Ascending aorta (tissue), 2 donors: ENCODE results near the gene MED27. TPM values are rescaled to one million over a fixed set of nuclear protein-coding genes. Genes with fewer than 3 reads are reported as not detected.

ENCODE experiments used
- DNase-seq, 2 donors: peaks; one replicate each; pipeline ENCODE4 v3.0.0-alpha.2; 2019; ENCODE audit warnings: low spot score in 2 of 2
- H3K27ac ChIP-seq, 2 donors: fragments of 200-600 bp; sonication (generic); one replicate each; pipeline ENCODE4 v1.5.1; 2016 to 2017; ENCODE audit warnings: mild to moderate bottlenecking in 1 of 2
- H3K27me3 ChIP-seq: fragments of 200-600 bp; sonication (generic); one replicate; pipeline ENCODE4 v1.5.1; 2017
- H3K36me3 ChIP-seq, 2 donors: fragments of 200-600 bp; sonication (generic); one replicate each; pipeline ENCODE4 v1.5.1; 2016
- H3K4me1 ChIP-seq, 2 donors: fragments of 200-600 bp; sonication (generic); one replicate each; pipeline ENCODE4 v1.5.1; 2016 to 2017; ENCODE audit warnings: mild to moderate bottlenecking in 1 of 2
- H3K4me3 ChIP-seq, 2 donors: fragments of 200-600 bp; sonication (generic); one replicate each; pipeline ENCODE4 v1.5.1; 2016 to 2017; ENCODE audit warnings: mild to moderate bottlenecking in 1 of 2
- H3K9me3 ChIP-seq, 2 donors: fragments of 200-600 bp; sonication (generic); one replicate each; pipeline ENCODE4 v1.5.1; 2016
- intact Hi-C: fragments of 100-400 bp; cut with DNase I; formaldehyde crosslinking; loops from one replicate; pipeline ENCODE4 v1.15.1; 2023
- total RNA-seq: library from RNA; depleted of rRNA; stranded (reverse); fragments of >200 nt; gene quantifications from one replicate; pipeline ENCODE4 v1.1.0, GENCODE V29; 2016
- TF ChIP-seq, protein P1 (sequence below), 3 experiments: fragments of 200-600 bp in 2 of 3; fragments of 450-650 bp in 1 of 3; sonication (generic) in 2 of 3; IDR thresholded peaks; one replicate each; pipeline ENCODE4 v1.5.1; 2016 to 2019; ENCODE audit warnings: antibody characterized with exemption in 3 of 3, mild to moderate bottlenecking in 1 of 3, moderate library complexity in 1 of 3

Gene MED27
- total RNA-seq, 1 donor from 2014 or later, result 19.4 TPM

DNA sequence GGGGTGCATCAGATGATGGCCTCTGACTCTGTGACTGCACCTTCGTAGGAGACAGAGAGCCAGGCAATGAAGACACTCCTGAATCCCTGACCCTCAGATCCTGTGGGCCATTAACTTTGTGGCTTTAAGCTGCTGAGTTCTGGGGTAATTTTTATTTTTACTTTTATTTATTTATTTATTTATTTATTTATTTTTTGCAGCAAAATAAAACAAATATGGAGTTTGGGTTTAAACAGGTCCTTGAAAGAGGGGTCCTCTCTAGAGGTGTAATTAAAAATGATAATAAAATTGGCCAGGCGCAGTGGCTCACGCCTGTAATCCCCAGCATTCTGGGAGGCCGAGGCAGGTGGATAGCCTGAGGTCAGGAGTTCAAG is 234.9 kb downstream of the MED27 start:
- Histone ChIP-seq H3K4me3 (no peak overlapping the region), H3K36me3 (no peaks in the 10 kb centered on the region), H3K9me3 (no peaks in the 10 kb centered on the region), H3K4me1 (no peaks in the 10 kb centered on the region), H3K27ac (no peak overlapping the region), H3K27me3 (no peaks in the 10 kb centered on the region)
- no peak for DNase-seq
- intact Hi-C loops, result no loop called here
- TF ChIP-seq, protein P1, sequence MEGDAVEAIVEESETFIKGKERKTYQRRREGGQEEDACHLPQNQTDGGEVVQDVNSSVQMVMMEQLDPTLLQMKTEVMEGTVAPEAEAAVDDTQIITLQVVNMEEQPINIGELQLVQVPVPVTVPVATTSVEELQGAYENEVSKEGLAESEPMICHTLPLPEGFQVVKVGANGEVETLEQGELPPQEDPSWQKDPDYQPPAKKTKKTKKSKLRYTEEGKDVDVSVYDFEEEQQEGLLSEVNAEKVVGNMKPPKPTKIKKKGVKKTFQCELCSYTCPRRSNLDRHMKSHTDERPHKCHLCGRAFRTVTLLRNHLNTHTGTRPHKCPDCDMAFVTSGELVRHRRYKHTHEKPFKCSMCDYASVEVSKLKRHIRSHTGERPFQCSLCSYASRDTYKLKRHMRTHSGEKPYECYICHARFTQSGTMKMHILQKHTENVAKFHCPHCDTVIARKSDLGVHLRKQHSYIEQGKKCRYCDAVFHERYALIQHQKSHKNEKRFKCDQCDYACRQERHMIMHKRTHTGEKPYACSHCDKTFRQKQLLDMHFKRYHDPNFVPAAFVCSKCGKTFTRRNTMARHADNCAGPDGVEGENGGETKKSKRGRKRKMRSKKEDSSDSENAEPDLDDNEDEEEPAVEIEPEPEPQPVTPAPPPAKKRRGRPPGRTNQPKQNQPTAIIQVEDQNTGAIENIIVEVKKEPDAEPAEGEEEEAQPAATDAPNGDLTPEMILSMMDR (IDR thresholded peaks at IDR 0.05), result no peak

DNA sequence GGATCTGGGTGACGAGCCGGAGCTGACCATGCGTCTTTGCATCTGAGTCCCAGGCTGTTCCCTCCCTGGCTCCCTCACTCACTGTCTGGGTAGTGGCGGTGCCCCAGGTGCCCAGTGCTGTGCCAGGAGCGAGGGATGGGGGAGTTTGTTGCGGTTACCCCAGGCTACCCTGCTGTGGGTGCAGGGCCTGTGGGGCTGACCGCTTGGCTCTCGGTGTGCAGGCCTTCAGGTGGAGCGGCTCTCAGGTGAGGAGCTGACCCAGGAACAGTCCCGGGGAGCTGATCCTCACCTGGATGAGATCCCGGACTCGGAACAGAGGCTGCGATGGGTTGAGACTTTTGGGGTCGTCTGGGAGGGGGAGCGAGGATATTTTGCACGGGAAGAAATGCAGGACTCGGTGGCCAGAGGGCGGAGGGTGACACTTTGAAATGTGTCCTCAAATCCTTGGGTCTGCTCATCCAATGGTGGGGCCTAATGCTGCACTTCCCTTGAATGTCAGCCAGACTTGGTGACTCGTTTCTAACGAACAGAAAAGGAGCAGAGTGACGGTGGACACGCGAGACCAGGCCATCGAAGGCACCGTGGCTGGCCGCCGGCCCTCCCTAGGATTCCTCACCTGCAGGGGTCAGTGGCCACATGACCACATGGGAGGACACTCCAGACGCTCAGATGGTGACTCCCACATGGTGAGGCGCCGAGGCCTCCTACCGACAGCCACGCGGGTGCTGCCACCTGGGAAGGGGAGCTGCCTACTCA is 235.5 kb downstream of the MED27 start:
- TF ChIP-seq, protein P1 (IDR thresholded peaks at IDR 0.05), result no peak

DNA sequence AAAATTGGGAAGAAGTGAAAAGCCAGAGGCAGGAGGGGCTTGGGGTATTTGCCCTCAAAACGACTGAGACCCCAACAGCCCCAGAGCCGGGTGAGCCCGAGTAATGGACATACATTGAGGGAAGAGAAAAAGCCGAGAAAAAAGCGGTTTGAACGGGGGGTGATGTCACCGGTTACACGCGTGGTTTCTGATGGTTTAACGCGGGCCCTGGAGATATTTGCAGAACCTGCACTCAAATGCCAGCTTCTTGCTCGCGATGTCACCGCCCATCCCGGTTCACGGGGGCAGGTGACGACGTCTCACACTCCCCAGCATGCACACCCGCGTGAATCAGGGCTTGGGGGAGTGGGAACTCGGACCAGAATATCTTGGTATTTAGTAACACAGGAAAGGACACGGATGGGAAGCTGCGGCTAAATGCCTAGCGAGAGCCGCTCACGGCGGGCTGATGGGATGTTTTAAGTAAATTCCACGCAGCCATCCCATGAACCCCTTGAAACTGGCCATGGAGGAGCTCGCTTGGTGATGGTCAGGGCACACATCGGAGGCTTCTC is 237.8 kb downstream of the MED27 start:
- H3K9me3 ChIP-seq, result no peaks in the 10 kb centered on the region
- H3K4me3 ChIP-seq, result no peak overlapping the region
- H3K36me3 ChIP-seq, result no peaks in the 10 kb centered on the region
- H3K27ac ChIP-seq, result no peak overlapping the region
- no peak for DNase-seq
- no peaks in the 10 kb centered on the region for H3K4me1 ChIP-seq
- TF ChIP-seq, protein P1 (IDR thresholded peaks at IDR 0.05), result no peak
- intact Hi-C loops, result no loop called here
- H3K27me3 ChIP-seq, result no peaks in the 10 kb centered on the region

More for the DNA sequence above, 235.5 kb downstream of the MED27 start:
- Histone ChIP-seq H3K27ac (no peak overlapping the region), H3K4me3 (no peak overlapping the region), H3K27me3 (no peaks in the 10 kb centered on the region), H3K36me3 (no peaks in the 10 kb centered on the region), H3K9me3 (no peaks in the 10 kb centered on the region), H3K4me1 (no peaks in the 10 kb centered on the region)
- no peak for DNase-seq
- intact Hi-C loops, result no loop called here

DNA sequence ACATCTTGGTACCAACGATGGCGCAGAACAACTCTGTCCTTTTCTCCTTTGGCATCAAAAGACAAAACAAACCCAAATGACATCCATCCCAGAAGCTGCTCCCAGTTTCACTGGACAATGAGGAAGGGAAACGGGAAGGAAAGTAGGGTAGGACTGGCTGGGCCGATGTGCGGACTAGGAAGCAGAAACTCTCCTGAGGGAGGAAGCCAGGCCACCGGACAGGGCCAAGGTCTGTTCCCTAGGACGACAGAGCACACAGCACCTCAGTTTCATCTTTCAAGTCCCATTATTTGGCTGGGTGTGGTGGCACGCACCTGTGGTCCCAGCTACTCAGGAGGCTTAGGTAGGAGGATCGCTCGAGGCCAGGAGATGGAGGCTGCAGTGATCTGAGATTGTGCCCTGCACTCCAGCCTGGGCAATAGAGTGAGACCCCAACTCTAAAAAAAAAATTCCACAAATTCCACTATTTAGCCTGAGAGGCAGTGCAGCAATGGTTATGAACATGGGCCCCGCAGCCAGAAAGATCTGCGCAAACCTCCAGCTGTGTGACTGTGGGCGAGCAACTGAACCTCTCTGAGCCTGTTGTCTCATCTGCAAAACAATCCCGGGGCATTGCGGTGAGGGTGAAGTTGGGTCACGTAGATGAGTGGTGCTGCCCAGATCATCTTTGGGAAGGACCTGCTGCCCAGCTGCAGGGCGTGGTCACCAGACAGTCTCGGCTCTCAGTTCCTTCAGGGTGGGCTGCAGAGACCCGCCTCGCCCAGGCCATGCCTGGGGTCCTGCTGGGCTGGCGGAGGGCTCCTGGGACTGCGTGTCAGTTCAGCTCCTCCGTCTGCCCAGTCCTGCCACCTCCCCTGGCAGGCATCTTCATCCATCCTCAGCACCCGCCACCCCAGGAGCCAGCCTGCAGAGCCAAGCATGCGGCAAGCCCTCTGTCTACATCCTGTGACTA is 238.6 kb downstream of the MED27 start:
- no peak for DNase-seq
- no peaks in the 10 kb centered on the region for H3K27me3 ChIP-seq
- H3K27ac ChIP-seq, result no peak overlapping the region
- no peaks in the 10 kb centered on the region for H3K4me1 ChIP-seq
- no peak overlapping the region for H3K4me3 ChIP-seq
- no peaks in the 10 kb centered on the region for H3K36me3 ChIP-seq
- H3K9me3 ChIP-seq, result no peaks in the 10 kb centered on the region
- intact Hi-C loops, result no loop called here
- TF ChIP-seq, protein P1 (IDR thresholded peaks at IDR 0.05), result no peak

DNA sequence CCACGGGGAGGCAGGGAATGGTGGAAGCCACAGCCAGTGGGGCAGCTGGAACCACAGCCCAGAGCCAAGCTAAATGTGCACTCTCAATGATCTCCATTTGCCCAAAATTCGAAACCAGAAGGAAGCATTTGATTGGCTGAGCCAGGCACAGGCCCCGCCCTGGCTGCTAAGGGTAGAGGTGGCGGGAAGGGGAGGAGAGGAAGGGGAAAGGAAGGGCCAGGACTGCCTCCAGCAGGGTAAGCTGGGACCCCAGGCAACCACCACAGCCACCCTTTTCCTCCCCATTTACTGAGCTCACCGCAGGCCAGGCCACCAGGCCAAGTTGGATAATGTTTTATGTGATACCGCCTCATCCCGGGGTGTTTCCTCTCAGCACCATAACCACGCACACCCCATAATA is 239.4 kb downstream of the MED27 start:
- H3K4me1 ChIP-seq, result no peaks in the 10 kb centered on the region
- TF ChIP-seq, protein P1 (IDR thresholded peaks at IDR 0.05), result no peak
- no peak overlapping the region for H3K4me3 ChIP-seq
- no peaks in the 10 kb centered on the region for H3K9me3 ChIP-seq
- DNase-seq, result no peak
- H3K27ac ChIP-seq, result no peak overlapping the region
- intact Hi-C loops, result no loop called here
- H3K36me3 ChIP-seq, result no peaks in the 10 kb centered on the region
- H3K27me3 ChIP-seq, result no peaks in the 10 kb centered on the region
